Fibroblast of skin of scalp (primary cell): ENCODE data around the gene ELMOD2. TPM values are rescaled to one million over a fixed set of nuclear protein-coding genes. Genes with fewer than 3 reads are reported as not detected.
"Not testable (repeated sequence)": the region's sequence is repeated elsewhere in the genome, so short reads cannot be mapped to it uniquely, and the experiment has no call there.

Source experiments
- DNase-seq: peaks from one replicate; pipeline ENCODE4 v3.0.0-alpha.2; 2013
- polyA plus RNA-seq, 2 experiments: library from polyadenylated mRNA; unstranded; fragments of 120-200 nt; gene quantifications; one replicate each; pipeline ENCODE4 v1.2.1, GENCODE V29; 2013; ENCODE audit not compliant: insufficient read length in 2 of 2

ELMOD2 gene
- polyA plus RNA-seq (2013, experiment 1 of 2; ENCODE audit: insufficient read length) = 21.4 TPM
- polyA plus RNA-seq (2013, experiment 2 of 2; ENCODE audit: insufficient read length) = 25.4 TPM

DNA sequence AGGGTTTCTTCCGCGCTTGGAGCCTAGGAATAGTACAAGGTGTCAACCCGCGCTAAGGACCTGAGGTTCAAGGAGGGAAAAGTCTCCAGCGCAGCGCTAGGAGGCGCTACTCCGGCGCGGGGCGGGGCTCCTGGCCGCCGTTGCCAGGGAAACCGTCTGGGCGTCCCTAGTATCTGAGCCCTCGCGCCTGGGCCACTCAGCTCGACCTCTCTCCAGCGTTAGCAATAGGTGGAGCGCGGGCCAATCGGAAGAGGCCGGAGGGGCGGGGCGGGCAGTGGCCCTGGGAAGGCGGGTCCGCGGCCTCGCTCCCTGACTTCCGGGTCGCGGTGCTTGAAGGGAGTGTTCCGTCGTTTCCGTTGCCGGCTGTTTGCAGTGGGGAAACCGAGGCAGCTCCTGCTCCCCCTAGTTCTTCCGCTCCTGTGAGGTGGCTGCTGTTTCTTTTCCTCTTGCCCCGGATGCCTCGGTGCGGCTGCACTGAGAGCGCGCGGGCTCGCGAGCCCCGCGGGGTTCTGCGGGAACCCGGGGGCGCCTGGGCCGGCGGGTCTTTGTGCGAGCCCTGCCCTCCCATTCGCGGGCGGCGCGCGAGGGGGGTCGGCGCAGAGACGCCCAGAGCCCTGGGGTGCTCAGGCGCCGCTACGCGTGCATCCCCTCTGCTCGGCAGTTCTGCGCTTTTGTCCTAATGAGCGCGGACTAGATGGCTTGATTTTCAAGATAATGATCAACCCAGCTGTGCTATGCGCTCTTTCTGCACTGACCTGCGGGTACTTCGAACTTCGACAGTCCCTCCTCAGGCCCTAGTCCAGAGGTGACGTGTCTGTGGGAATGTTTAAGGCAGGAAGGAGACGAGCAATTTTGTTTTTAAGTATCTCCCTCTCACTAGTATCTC is at the start of gene ELMOD2:
TSS of gene ELMOD2 (plus strand) at position 312 of the 886 bp plus-strand sequence. CDS start 1,261 bp downstream, outside the sequence.
- peak; percentile 98 for DNase-seq

GRCh38 chr4:140483445-140483844 is 40.5 kb upstream of the ELMOD2 start:
- no peak for DNase-seq

GRCh38 chr4:140485939-140486338 is 38.0 kb upstream of the ELMOD2 start:
- no peak for DNase-seq

- no peak for DNase-seq
These were observed 26.6 kb upstream of the ELMOD2 start for GRCh38 chr4:140497405-140497746.

DNA sequence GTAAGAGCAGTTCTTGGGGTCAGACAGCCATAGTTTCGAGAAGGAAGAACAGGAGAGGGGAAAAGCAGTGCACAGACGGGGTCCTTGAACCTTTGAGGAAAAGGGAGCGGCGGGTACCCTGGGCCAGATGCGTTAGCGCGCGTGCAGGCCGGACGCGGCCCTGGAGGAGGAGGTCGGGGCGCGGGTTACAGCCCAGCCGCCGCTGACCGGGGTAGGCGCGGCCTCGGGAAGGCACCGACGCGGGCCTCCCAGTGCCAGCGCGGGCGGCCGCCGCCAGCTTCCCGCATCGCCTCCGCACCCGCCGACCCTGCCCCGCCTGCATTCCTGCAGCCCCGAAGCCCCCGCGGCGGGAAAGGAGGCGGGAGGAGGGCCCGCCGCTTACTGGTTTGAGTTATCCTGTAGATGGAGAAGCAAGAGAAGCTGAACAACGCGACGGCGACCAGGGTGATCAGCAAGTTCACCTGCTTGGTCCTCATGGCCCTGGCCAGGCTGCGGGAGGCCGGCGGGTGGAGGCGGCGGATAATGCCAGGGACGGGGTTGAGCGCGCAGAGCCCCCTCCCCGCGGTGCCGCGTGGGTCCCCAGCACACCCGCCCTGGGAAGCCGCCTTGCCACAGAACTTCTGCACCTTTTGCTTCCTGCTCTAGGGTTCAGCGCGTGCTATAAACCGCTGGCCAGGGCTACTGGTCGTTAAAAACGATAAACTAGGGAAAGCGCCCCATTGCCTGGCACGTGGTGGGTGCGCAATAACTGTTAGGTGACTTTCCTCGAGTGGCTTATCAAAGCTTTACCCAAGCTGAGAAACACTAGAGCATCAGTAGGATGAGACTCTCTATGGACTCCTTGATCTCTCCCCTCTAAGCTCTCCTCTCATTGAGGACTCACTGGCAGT is 26.0 kb upstream of the ELMOD2 start, which contains the start of gene MGAT4D:
TSS of gene MGAT4D (minus strand) at position 547 of the 890 bp plus-strand sequence. CDS start at position 476, 71 bp downstream.
- DNase-seq = no peak

- DNase-seq = no peak
These were observed 24.6 kb upstream of the ELMOD2 start for GRCh38 chr4:140499391-140499790.

DNA sequence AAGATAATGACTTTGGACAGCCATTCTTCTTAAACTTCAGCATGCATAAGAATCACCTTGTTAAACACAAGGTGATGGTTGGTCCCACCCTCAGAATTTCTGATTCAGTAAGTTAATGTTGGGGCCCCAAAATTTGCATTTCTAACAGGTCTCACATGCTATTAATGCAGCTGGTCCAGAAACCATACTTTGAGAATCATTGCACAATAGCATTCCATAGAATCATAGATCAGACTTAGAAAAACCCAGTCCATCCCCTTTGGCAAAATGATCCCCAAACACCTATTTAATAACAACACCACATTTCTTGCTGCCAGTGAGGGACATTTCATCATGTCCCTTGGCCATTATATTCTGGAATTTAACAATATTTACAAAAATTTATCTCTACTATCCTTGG is 19.7 kb upstream of the ELMOD2 start:
- no peak for DNase-seq

DNA sequence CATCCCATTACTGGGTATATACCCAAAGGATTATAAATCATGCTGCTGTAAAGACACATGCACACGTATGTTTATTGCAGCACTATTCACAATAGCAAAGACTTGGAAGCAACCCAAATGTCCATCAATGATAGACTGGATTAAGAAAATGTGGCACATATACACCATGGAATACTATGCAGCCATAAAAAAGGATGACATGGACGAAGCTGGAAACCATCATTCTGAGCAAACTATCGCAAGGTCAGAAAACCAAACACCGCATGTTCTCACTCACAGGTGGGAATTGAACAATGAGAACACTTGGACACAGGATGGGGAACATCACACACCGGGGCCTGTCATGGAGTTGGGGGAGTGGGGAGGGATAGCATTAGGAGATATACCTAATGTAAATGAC is 10.2 kb upstream of the ELMOD2 start:
- DNase-seq = not testable (repeated sequence)

GRCh38 chr4:140515423-140515822 is 8.5 kb upstream of the ELMOD2 start:
- no peak for DNase-seq

DNA sequence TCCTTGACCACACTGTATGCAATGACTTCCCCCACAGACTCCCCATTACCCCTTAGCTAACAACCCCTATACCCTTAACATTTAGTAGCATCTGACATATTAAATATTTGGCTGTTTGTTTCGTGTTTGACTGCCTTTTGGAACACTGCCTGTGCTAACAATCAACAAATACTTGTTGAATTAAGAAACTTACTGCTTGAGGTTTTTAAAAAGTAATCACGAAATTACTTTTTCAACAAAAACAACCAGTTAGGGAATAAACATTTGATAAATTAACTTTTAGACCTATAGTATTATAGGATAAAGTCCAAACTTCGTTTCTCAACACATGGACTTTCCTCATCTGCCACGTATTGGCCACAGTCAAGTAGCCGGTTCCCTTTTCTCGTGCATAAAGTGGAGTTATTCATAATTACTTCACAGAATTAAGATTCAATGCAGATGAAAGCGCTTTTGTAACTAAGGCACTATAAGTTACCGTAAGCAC is 555 bp upstream of the ELMOD2 start:
- DNase-seq = no peak

DNA sequence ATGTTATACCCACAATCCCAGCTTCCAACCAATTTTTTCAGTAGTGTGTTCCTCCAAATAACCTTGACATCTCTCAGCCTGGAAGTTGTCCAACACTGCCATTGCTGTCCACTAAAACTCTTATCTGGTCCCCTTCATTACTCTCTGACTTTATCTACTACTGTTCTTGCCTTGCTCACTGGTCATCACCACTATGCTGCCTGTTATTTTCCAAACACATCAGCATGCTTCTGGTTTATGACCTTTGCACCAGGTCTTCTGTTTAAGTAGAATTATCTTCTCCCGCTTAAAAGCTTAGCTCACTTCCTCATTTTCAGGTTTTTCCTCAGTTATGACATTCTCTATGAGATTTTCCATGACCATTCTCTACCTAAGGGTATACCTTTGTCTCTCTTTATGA is 5.5 kb downstream of the ELMOD2 start:
- no peak for DNase-seq

DNA sequence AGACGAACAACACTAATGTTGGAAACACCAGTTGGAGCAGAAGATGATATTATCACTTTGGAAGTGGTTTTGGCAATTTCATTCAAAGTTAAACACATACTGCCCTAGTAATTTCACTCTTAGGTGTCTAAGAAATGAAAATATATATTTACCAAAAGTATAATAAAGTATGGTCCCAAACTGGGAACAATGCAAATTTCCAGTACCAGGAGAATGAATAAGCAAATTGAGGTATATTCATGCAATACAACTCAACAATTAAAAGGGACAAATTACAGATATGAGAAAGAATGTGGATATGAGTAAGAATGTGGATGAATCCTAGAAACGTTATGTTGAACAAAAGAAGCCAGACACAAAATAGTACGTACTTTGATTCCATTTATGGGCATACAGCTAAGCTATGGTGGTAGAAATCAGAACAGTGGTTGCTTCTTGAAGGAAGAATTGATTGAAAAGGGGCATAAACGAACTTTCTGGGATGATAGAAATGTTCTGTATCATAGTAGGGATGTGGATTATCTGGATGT is 10.0 kb downstream of the ELMOD2 start:
- DNase-seq = peak; percentile 72

DNA sequence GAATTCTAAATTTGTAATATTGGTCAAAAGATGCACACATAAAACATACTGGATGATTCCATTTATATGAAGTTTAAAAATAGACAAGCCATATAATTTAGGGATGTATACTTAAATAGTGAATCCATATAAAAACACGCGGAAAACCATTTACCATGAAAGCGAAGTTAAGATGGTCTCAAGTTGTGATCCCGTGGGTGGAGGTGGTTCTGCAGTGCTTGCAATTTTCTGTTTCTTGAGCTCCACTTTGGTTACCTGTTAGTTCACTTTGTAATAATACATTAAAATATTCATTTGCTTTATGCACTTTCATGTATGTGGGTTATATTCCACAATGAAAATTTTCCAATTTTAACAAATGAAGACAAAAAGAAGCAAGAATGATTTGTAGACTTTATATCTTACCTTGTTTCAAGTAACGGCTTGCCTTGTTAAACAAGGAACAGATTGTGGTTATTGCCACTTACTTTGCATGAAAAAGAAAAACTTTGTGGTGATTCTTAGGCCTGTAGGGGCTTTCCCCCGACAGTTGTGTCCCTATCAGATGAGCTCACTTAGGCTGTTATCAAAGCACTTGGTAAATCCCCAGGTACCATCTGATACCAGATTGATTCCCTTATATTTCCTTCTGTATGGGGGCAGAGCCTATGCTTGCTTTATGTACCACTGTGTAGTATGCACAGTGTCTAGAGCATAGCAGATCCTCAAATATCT is 32.6 kb downstream of the ELMOD2 start:
- DNase-seq = no peak

- no peak for DNase-seq
These were observed 34.0 kb downstream of the ELMOD2 start for GRCh38 chr4:140557831-140558435.

- no peak for DNase-seq
These were observed 35.7 kb downstream of the ELMOD2 start for GRCh38 chr4:140559696-140560095.

- no peak for DNase-seq
These were observed 44.7 kb downstream of the ELMOD2 start, which contains the start of gene UCP1 for GRCh38 chr4:140568507-140569306. Gene UCP1, minus strand, starts transcription at chr4:140568961. Its CDS starts 232 bp downstream, at chr4:140568729.

DNA sequence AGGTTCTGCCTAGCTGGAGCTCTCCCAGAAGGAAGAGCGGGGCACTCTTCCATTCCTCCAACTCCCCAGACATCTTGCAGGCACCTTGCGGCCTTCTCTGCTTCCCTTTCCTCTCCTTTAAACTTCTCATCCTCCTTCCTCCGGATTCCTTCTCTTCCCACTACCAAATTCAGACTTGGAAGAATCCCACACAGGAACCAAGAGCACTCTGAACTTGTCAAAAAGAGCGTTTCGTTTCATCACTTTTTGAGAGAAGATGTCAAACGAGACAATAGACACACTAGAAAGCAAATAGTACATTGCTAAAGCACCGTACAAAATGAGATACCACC is 45.3 kb downstream of the ELMOD2 start:
- DNase-seq = no peak

GRCh38 chr4:140571620-140572019 is 47.7 kb downstream of the ELMOD2 start:
- no peak for DNase-seq

- DNase-seq = no peak
These were observed 51.5 kb downstream of the ELMOD2 start for GRCh38 chr4:140575489-140575888.

DNA sequence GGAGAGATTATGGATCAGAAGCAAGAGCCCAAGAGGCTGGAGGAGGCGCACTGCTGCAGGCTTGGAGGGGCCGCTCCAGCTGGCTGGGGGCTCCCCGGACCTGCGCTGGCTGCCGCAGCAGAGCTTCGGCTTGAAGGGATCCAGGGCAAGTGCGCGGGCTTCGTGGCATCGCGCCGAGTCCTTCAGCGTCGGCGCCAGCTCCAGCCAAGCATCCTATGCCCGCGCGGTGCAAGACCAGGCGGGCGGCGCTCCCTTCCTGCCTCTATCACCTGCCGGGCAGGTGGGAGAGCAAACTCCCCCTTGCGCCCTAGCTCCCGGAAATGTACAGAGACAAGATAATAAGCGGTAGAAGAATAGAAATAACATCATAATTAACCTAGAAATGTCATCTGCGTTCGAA is 55.3 kb downstream of the ELMOD2 start:
- no peak for DNase-seq

GRCh38 chr4:140581078-140581477 is 57.1 kb downstream of the ELMOD2 start:
- no peak for DNase-seq
